Bronchial epithelial cell (primary cell): ENCODE results near the gene CAPN11. TPM values are rescaled to one million over a fixed set of nuclear protein-coding genes. Genes with fewer than 3 reads are reported as not detected.

ENCODE experiments used
- DNase-seq: peaks from one replicate; pipeline ENCODE4 v3.0.0-alpha.2; 2010; ENCODE audit warnings: low read depth
- FAIRE-seq: peaks from 2 replicates; lab custom pipeline; 2011; peaks lifted over from hg19 to GRCh38; lab: Jason Lieb, UNC
- H3K27me3 ChIP-seq: 2 replicates; pipeline ENCODE4 v1.5.1; 2011; ENCODE audit warnings: low read length; ENCODE audit not compliant: control insufficient read depth, insufficient read depth
- H3K36me3 ChIP-seq: 2 replicates; pipeline ENCODE4 v1.5.1; 2011; ENCODE audit warnings: low read length; ENCODE audit not compliant: control insufficient read depth, insufficient read depth
- H3K4me3 ChIP-seq: 2 replicates; pipeline ENCODE4 v1.5.1; 2011; ENCODE audit warnings: mild to moderate bottlenecking, low read depth, low read length, control low read depth
- CTCF ChIP-seq: IDR thresholded peaks from 2 replicates; pipeline ENCODE4 v1.5.1; 2011; ENCODE audit warnings: mild to moderate bottlenecking, moderate library complexity, low read length, control low read depth, inconsistent platforms; ENCODE audit not compliant: insufficient read depth, severe bottlenecking
- total RNA-seq: library from RNA; depleted of rRNA; stranded (reverse); fragments of >200 nt; gene quantifications from 2 replicates; pipeline ENCODE4 v1.2.1, GENCODE V29; 2014

The CAPN11 gene
- total RNA-seq, 1 donor from 2014 or later: not detected

DNA sequence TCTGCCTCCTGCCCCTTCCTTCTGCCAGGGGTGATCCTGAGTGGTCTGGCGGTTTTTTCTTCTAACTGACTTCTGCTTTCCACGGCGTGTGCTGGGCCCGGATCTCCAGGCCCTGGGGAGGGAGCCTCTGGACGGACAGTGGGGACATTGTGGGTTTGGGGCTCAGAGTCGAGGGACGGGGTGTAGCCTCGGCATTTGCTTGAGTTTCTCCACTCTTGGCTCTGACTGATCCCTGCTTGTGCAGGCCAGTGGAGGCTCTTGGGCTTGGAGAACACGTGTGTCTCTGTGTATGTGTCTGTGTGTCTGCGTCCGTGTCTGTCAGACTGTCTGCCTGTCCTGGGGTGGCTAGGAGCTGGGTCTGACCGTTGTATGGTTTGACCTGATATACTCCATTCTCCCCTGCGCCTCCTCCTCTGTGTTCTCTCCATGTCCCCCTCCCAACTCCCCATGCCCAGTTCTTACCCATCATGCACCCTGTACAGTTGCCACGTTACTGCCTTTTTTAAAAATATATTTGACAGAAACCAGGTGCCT is 75.0 kb downstream of the CAPN11 start:
- Histone ChIP-seq H3K36me3 (no peaks in the 10 kb centered on the region), H3K4me3 (no peak overlapping the region), H3K27me3 (no peaks in the 10 kb centered on the region)
- FAIRE-seq (no peak), DNase-seq (no peak)
- TF ChIP-seq CTCF: no peak

Other genes with a start within 250 kb of the CAPN11 start
- 66.3 and 90.0 TPM in 2 replicates for gene MRPL14, start 31.4 kb upstream of the CAPN11 start, total RNA-seq
- gene TMEM63B, start 31.3 kb upstream of the CAPN11 start, total RNA-seq: 27.4 and 40.3 TPM in 2 replicates
- not detected in 2 replicates for gene MYMX, start 58.1 kb downstream of the CAPN11 start, total RNA-seq
- 1.2 and 1.8 TPM in 2 replicates for gene SLC29A1, start 64.8 kb downstream of the CAPN11 start, total RNA-seq
- 200 and 396 TPM in 2 replicates for gene HSP90AB1, start 88.3 kb downstream of the CAPN11 start, total RNA-seq
- 50.4 and 52.9 TPM in 2 replicates for gene SLC35B2, start 98.7 kb downstream of the CAPN11 start, total RNA-seq
- gene NFKBIE, start 106.7 kb downstream of the CAPN11 start, total RNA-seq: 3.3 and 5.3 TPM in 2 replicates
- not detected in 2 replicates for gene TMEM151B, start 111.6 kb downstream of the CAPN11 start, total RNA-seq
- gene AARS2, start 154.5 kb downstream of the CAPN11 start, total RNA-seq: 9.5 and 12.4 TPM in 2 replicates
- gene SPATS1, start 183.8 kb downstream of the CAPN11 start, total RNA-seq: not detected in 2 replicates
- gene CDC5L, start 228.9 kb downstream of the CAPN11 start, total RNA-seq: 16.8 and 18.9 TPM in 2 replicates